ENCODE results near the gene COL19A1.

COL19A1 gene

DNA sequence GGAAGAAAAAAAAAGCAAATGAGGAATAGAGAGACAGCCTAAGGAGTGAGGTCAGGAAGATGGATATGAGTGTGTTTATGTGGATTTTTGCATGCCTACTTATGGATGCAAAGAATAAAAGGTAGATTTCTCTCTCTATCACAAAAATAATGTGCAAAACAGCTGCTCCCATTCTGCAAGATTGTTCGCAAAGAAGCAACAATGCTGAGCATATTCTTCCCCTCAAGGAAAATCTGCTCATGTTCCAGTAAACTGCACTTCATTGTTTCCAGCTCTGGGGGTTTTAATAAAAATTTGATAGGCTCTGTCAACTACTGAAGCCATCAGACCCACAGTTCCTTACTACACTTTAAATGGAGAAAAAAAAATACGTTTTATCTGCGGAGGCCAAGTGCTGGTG is 259.2 kb downstream of the COL19A1 start:
- DNase-seq (no peak), ATAC-seq (no peak)

DNA sequence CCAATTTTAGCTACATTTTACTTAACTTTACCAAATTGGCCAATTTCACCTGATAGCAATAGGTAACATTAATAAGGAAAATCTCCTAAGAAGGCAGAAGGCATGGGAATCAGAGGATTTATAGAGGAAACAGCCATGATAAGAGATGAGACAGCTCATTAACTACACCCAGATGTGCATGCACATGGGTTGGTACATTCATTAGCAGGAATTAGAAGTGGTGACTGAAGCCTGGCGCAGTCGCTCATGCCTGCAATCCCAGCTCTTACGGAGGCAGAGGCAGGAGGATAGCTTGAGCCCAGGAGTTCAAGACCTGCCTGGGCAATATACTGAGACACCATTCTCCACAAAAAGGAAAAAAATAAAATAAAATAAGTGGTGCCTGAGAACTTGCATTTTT is 263.0 kb downstream of the COL19A1 start:
- ATAC-seq (no peak), DNase-seq (no peak)

DNA sequence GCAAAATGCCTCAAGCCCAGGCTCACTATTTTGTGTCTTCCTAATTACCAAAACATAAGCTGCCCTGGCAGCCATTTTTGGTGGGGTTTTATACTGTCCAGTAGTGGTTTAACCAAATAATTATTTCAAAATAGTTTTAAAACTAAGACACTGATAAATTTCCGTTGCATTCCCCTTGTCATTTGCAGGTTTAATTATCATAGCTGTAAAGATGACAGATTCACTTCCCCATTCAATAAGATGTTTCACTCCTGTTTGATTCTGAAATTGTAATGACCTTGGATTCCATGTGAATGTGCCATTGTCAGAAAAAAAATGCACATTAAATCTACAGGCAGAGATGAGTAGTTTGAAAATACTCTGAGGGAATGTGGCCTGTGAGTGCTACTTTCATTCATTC is 264.5 kb downstream of the COL19A1 start:
- ATAC-seq, result no peak
- no peak for DNase-seq

DNA sequence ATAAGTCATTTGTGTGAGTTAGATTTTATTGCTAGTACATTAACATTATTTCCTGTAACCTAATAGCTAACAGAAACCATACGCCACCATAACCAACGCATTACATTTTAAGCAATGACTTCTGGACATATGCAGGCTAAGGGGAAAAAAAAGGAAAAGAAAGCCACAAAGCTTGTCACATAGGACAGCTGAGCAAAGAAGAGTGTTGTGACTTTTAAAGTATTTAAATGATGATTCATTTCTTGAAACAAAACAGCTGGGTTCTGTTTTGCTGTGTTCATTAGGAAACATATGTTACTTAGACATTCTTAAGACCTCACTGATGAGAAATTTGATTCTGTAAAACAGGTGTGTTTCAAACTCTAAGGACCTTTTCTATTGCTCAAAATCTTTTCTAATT is 265.2 kb downstream of the COL19A1 start:
- no peak for ATAC-seq
- no peak for DNase-seq

DNA sequence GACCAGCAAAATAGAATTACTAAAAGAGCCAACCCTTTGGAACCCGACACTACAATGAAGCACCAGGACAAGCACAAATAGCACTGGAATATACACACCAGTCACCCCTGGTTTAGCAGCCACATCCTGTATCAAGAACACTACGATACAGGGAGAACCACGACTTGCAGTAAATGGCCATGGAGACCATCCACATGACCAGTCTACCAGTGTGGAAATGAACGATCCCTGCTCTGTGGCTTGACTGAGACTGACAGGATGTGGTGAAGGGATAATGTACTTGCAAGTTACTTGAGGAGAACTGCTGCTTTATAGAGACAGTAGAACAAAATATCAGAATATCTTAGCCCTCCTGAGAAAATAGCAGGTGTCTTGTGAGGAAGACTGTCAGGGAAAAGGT is 266.9 kb downstream of the COL19A1 start:
- DNase-seq, result no peak
- no peak for ATAC-seq

DNA sequence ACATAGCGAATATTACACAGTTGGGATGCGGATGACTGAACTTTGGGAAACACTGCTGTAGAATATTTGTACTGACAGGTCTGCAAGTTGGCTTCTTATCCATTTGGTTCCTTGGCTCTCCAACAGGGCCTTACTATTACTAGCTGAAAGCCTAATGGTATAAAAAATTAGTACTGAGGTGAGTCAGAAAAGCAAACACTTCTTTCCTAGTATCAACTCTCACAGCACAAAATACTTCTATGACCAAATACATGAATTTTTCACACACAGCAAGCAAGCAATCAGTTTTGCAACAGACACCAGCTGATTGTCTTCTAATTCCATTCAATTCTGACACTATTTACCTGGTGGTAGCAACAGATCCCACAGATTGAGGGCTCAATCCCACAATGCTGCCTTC is 268.2 kb downstream of the COL19A1 start:
- no peak for DNase-seq
- no peak for ATAC-seq

DNA sequence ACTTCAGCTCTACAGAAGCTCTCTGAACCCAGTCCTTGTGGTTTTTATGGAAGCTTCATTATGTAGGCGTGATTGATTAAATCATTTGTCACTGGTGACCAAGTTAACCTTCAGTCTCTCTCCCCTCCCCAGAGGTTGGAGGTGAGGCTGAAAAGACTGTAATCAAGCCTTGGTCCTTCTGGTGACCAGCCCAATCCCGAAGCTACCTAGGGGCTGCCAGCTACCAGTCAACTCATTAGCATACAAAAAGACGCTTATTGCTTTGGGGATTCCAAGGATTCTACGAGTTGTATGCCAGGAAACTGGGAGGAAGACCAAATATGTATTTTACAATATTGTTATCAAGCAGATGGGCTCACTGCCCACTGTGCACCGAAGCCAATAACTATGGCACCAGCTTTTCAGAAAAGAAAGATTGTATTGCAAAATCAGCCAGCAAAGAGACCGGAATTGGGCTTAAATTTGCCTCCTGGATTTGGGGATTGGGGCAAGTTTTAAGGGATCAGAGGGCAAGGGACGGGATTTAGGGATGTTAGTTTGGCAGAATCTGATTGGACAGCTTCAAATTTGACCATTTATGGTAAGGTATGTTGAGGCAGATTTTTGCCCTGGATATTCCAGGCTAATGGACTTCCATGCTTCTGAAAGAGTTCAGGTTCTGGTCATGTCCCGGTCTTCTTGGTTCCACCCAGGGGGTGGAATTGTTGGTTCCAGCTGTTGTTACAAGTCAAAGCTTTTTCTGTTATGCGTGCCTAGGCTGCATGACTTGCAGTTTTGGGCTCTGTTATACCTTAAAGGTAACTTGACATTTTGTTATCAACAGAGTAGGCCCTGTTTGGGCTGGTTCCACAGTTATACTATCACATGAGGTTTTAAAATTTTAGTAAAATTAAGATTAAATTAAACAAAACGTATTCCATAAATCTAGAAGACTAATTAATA is 269.1 kb downstream of the COL19A1 start:
- no peak for DNase-seq
- ATAC-seq, result no peak

DNA sequence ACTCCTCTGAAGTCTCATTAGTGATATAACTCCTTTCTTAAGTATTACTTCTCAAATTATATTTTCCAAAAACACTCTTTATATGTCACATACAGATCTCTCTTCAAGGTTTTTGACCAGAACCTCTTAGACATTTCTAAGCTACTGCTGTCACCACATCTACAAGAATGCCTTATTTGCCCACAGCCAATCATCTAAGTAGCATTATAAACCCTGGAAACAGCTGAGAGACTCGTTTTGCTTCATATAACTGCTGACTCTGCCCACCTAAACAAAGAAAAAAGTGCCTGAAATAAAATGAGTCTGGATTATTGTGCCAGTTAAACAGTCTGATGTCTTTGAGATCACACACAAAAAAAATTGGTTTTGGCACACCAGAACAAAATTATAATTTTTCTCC is 270.6 kb downstream of the COL19A1 start:
- ATAC-seq (no peak), DNase-seq (no peak)

DNA sequence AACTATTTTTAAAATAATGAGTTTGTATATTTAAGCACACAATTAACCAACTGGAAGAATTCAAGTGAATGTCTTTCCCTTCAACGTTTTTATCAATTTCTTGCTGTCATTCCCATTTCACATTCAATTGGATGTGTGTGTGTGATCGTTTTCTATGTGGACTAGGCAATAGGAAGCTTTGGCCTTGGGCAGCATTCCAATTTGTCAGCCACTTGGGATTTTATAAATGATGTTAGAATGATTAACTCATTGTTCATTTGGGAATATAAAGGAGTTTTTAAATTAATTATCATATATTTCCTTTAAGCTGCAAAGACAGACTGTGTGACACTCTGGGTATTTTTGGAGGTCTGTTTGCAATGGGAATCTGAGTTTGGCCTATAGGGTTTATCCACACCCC is 274.1 kb downstream of the COL19A1 start:
- no peak for DNase-seq
- no peak for ATAC-seq

DNA sequence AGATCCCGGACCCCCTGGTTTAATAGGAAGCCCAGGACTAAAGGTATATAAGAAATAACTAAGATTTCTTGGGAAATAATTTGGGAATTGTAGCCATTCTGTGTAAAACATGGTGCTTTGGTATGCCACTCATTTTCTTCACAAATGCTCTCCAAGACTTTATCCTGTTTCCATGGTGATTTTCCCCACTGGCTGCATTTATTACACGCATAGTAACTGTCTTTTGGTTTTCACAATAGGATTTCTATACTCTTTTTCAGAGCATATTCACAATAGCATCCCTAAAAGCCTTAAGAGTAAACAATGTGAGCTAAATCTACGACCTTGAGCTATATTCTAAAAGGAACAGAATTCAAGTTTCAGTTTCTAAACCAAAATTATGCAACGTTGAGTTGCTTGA is 275.7 kb downstream of the COL19A1 start:
- ATAC-seq (no peak), DNase-seq (no peak)

DNA sequence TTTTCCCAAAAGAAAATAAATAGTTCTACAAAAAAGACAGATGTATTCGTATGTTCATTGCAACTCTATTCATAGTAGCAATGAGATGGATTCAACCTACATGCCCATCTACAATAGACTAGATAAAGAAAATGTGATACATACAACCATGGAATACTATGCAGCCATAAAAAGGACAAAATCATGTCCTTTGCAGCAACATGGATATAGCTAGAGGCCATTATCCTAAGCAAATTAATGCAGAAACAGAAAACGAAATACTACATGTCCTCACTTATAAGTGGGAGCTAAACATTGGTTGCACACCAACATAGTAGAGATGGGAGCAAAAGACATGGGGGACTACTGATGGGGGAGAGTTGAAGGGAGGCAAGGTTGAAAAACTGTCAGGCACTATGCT is 278.8 kb downstream of the COL19A1 start:
- DNase-seq (no peak), ATAC-seq (no peak)

DNA sequence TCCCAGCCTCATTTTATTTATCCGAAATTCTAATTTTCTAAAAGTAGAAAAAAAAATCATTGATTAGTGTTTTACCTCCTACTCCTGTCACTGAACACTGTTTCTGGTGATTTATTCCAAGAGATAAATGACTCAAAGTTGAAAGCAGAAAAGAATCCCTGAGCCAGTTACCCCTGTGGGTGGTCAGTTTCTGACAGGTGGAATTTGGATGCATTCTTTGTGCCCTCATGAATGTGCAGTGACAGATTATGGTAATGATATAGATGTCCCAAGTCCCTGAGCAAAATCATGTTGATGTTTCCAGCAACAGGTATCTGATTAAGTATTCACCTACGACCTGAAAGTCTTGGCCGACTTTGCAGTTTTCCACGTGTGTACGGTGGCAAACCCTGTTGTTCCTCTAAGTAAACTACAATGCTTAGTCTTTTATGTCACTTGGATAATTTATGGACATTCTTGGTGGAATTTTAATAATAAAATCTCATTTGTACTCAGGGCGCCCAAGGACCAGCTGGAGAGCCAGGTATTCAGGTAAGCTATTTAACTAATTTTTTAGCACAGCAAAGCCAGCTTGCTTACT is 282.9 kb downstream of the COL19A1 start:
- no peak for ATAC-seq
- DNase-seq, result no peak

DNA sequence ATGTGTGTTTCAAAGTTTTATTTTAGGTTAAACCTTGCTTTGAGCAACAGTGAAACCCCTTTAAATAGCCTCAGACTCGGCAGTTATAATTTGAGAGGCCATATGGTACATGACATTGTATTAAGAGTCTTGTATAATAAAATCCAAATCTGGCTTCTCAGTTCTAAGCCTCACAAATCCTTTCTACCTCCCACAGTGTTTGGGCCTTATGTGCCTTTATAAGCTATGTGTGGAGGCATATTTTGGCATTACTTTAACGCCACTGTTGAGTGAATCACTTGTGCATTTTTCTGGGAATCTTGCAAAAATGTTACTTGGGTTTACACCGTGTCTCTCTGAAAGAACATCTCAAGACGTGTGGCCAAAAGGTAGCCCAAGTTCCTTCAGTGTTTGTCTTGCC is 284.2 kb downstream of the COL19A1 start:
- DNase-seq (no peak), ATAC-seq (no peak)

DNA sequence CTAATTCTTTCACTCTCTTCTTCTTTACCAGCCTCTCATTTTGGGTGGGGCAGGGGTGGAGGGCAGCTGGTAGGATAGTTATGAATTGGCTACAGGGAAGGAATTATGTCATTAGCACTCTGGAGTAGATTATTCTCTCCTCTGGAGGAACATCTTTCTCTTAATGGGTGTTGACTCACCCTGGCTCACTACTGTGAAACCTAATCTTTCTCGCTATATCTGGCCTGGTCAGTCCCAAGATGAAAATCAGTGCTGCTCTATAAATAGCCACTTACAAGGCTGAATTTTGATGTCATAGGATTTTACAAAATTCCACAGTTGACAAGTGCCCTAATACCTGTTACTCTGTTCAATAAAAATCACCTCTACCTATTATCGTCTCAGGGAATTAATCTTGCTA is 285.3 kb downstream of the COL19A1 start:
- ATAC-seq (no peak), DNase-seq (no peak)

DNA sequence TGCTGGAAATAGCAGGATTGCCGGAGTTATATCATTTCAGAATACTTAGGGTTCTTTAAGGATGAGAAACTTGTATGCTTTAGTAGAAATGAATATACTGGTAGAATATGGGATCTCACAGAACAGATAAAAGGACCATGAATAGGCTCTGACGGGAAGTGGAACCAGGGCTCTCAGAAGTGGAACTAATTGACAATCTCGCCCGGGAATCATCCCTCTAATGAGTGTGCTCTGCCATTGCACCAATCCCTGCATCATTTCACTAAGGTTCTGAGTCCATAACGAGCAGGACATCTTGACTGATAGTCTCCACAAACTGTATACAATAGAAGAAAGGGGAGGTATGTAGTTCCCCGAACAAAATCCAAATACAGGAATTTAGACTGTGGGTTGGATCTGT is 286.4 kb downstream of the COL19A1 start:
- ATAC-seq (no peak), DNase-seq (no peak)

DNA sequence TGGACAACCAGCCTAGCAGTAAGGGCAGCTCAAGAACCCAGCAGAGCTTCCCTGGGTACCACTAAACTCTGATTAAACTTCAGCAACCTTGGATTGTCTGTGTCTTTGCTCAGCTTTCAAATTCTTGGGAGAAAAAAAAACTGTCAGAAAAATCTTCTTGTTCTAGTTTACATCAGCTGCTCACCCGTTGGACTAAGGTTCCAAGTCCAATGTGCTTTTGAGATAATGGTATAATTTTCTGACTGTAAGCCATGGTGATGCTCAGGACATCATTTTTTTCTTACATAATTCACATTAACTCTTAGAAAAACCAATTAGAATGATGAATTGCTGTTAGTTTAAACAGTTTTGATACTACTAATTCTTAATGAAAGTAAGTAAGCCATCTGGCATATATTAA is 290.7 kb downstream of the COL19A1 start:
- ATAC-seq, result no peak
- DNase-seq, result no peak

DNA sequence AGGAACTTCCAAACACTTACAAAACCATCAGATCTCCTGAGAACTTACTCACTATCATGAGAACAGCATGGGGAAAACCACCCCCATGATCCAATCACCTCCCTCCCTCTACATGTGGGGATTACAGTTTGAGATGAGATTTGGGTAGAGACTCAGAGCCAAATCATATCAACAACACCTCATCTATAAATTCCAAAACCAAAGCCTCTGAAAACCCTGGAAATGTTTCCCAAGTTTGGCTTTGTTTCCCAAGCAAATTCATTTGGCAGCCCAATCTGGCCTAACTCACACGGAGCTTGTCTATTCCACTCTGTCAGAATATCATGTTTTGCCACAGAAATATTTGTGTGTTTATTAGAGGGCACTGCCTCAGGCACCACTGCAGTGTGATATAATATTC is 293.9 kb downstream of the COL19A1 start:
- ATAC-seq (no peak), DNase-seq (no peak)

DNA sequence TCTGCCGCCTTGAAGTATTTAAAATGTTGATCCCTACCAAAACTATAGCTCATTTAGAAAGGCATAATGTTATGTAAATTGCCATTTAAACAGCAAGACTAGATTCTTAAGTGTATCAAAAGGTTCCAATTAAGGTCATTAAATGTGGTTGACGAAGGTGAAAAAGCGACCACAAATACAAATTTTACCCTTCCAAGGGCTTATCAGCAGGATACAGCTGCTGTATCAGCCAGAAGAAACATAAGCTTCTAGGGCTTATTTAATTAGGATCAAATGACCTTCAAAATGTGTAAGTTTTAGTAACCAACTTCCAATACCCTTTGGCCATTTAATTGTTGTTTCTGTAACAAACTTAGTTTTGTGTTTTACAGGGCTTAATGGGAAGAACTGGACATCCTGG is 296.6 kb downstream of the COL19A1 start:
- ATAC-seq, result no peak
- no peak for DNase-seq

DNA sequence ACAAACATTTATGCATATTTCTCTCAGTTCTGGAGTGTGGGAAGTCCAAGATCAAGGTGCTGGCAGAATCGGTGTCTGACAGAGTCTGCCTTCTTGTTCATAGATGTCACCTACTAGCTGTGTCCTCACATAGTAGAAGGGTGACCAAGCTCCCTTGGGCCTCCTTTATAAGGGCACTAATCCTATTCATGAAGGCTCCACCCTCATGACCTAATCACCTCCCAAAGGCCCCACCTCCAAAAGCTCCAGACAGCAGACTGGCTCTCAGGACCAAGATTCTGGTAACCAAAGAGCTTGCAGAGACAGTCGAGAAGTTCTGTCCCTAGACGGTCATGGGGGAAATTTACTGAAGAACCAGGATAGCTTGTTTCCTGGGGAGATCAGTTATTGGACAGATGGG is 297.4 kb downstream of the COL19A1 start:
- DNase-seq, result no peak
- ATAC-seq, result no peak

DNA sequence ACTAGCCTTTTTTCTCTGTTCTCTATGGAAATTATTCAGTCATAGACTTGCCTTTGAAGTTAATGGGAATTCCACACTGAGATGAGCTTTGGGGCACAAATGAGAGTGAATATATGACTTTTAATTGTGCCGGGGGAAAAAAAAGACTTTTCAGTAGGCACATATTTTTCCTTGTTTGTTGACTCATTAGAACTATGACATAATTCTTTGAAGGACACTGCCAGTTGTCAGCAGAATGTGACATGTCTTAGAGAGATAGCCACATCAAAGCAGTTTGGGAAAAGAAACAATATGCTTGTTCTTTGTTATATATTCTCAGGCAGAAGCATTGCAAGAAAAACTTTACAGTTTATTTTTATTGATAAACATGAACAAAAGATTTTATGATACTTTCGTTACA is 298.2 kb downstream of the COL19A1 start:
- ATAC-seq, result no peak
- DNase-seq, result no peak

DNA sequence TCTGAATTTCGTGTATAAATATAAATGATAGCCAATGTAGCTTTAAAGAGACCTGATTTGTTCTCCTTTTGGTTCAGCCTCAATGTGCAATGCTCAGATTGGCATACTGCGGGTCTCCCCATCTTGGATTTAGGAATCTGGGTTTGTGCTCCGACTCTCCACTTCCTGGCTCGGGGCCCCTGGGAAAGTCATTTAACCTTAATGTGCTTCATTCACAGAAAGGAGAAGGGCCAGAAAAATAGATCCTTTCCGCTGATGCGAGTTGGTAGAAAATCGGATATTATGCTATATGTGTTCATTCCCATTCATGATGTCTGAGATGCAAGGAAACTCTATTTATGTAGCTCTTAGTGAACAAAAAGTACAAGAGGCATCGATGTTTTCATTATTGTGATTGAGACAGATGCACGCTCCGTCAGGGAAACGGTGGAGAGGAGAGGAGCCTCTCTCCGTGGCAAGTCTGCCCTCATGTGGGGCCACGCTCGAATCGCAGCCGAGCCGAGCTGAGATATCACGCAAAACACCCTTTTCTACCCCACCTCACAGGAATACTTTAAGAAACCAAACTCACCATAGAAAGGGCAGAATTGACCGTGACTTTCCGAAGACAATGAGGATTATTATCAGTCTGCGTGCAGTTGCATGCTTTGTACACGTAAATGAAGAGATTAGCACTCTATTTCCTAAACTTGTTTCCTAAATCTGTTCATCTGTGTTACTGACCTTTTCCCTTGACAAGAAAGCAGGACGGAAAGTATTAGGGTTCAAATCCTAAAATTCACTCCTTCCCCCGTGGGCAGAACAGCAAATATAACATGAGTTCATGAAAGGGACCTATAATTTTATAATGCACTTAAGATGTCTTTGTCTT is 300.0 kb downstream of the COL19A1 start:
- ATAC-seq (peak; percentile 66), DNase-seq (peak; percentile 36)

DNA sequence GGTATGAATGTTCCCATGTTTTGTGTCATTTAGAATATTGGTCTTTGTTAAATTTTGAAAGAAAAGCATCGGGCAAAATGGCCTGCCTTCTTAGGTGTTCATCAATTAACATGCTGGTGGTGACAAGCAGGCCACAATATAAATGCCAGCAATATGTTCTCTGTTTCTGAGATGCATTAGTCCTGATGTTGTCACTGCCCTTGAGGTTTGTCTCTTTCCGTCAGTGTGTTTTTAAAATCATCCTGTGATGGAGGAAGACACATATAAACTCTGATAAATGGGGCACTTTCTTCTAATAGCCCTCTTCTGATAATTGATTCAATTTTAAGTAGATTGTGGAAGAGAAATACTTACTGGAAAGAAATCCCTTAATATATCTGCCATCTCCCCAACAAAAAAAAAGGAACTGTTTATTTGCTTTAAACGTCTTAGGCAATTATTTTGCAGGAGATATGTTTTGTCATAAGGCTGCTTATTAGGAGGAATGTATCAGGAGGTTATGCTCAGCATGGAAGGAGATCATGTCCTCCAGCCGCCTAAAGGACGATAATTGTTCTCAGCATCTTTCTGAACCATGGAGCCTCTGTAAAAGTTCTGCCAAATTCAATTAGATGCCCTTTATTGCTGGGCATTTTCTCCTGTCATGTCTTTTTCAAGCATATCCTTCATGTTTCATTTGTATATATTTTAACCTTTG is 302.5 kb downstream of the COL19A1 start:
- DNase-seq, result no peak
- ATAC-seq, result no peak
